T47D (cell line): ENCODE measurements around the gene AUTS2.

Experiments
- DNase-seq, 2 experiments: peaks; one replicate each; pipeline versions ENCODE4 v3.0.0 to v3.0.0-alpha.2; 2011 to 2012; ENCODE audit warnings: low read depth in 1 of 2, low spot score in 1 of 2
- JUND ChIP-seq: IDR thresholded peaks from 2 replicates; pipeline ENCODE4 v1.6.1; 2012; ENCODE audit warnings: low read depth
- in situ Hi-C: cut with HindIII; loops from 2 replicates; pipeline ENCODE4 v1.10.0; 2016; ENCODE audit warnings: low sequenced_read_pairs, low pct_unique_long_range_greater_than_20kb

AUTS2 gene

GRCh38 chr7:70334871-70335270 is 736.6 kb downstream of the AUTS2 start:
- TF ChIP-seq JUND = no peak
- no peak for DNase-seq
- in situ Hi-C loops = no loop called here

- DNase-seq = no peak
- no peak for TF ChIP-seq JUND
- in situ Hi-C loops = no loop called here
These were observed 738.3 kb downstream of the AUTS2 start for GRCh38 chr7:70336536-70336935.

GRCh38 chr7:70338015-70338414 is 739.7 kb downstream of the AUTS2 start:
- no peak for TF ChIP-seq JUND
- DNase-seq = no peak
- in situ Hi-C loops = no loop called here

- DNase-seq = no peak
- no peak for TF ChIP-seq JUND
- in situ Hi-C loops = no loop called here
These were observed 742.0 kb downstream of the AUTS2 start for GRCh38 chr7:70340236-70340635.

- no peak for TF ChIP-seq JUND
- no peak for DNase-seq
- in situ Hi-C loops = no loop called here
These were observed 743.2 kb downstream of the AUTS2 start for GRCh38 chr7:70341446-70341845.

GRCh38 chr7:70343519-70343918 is 745.2 kb downstream of the AUTS2 start:
- no peak for DNase-seq
- in situ Hi-C loops = no loop called here
- no peak for TF ChIP-seq JUND

GRCh38 chr7:70344726-70345125 is 746.5 kb downstream of the AUTS2 start:
- in situ Hi-C loops = no loop called here
- no peak for TF ChIP-seq JUND
- no peak for DNase-seq

- in situ Hi-C loops = no loop called here
- no peak for DNase-seq
- TF ChIP-seq JUND = no peak
These were observed 748.7 kb downstream of the AUTS2 start for GRCh38 chr7:70346844-70347462.

- no peak for TF ChIP-seq JUND
- in situ Hi-C loops = no loop called here
- no peak for DNase-seq
These were observed 749.4 kb downstream of the AUTS2 start for GRCh38 chr7:70347463-70348254.

- TF ChIP-seq JUND = no peak
- in situ Hi-C loops = no loop called here
- no peak for DNase-seq
These were observed 750.8 kb downstream of the AUTS2 start for GRCh38 chr7:70349031-70349430.

GRCh38 chr7:70349819-70350218 is 751.5 kb downstream of the AUTS2 start:
- DNase-seq = no peak
- in situ Hi-C loops = no loop called here
- TF ChIP-seq JUND = no peak

- in situ Hi-C loops = no loop called here
- no peak for TF ChIP-seq JUND
- no peak for DNase-seq
These were observed 753.8 kb downstream of the AUTS2 start for GRCh38 chr7:70352088-70352487.

- no peak for TF ChIP-seq JUND
- DNase-seq = no peak
- in situ Hi-C loops = no loop called here
These were observed 754.6 kb downstream of the AUTS2 start for GRCh38 chr7:70352906-70353305.
